ENCODE results near the gene ARFGEF2. TPM values are rescaled to one million over a fixed set of nuclear protein-coding genes. Genes with fewer than 3 reads are reported as not detected.

Gene ARFGEF2
- total RNA-seq, 1 experiment from 2014 or later: 22.2 TPM

- TF ChIP-seq, protein P1, sequence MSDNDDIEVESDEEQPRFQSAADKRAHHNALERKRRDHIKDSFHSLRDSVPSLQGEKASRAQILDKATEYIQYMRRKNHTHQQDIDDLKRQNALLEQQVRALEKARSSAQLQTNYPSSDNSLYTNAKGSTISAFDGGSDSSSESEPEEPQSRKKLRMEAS (IDR thresholded peaks at IDR 0.05): no peak
- TF ChIP-seq FOSL1 (IDR thresholded peaks at IDR 0.05; ENCODE audit: low read depth) (no peak), CEBPB (IDR thresholded peaks at IDR 0.05; ENCODE audit: low read depth) (no peak), JUND (IDR thresholded peaks at IDR 0.05) (no peak), ATF3 (IDR thresholded peaks at IDR 0.05) (no peak), EZH2 (IDR thresholded peaks at IDR 0.05) (no peak)
- TF ChIP-seq, protein P2, sequence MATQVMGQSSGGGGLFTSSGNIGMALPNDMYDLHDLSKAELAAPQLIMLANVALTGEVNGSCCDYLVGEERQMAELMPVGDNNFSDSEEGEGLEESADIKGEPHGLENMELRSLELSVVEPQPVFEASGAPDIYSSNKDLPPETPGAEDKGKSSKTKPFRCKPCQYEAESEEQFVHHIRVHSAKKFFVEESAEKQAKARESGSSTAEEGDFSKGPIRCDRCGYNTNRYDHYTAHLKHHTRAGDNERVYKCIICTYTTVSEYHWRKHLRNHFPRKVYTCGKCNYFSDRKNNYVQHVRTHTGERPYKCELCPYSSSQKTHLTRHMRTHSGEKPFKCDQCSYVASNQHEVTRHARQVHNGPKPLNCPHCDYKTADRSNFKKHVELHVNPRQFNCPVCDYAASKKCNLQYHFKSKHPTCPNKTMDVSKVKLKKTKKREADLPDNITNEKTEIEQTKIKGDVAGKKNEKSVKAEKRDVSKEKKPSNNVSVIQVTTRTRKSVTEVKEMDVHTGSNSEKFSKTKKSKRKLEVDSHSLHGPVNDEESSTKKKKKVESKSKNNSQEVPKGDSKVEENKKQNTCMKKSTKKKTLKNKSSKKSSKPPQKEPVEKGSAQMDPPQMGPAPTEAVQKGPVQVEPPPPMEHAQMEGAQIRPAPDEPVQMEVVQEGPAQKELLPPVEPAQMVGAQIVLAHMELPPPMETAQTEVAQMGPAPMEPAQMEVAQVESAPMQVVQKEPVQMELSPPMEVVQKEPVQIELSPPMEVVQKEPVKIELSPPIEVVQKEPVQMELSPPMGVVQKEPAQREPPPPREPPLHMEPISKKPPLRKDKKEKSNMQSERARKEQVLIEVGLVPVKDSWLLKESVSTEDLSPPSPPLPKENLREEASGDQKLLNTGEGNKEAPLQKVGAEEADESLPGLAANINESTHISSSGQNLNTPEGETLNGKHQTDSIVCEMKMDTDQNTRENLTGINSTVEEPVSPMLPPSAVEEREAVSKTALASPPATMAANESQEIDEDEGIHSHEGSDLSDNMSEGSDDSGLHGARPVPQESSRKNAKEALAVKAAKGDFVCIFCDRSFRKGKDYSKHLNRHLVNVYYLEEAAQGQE (IDR thresholded peaks at IDR 0.05; ENCODE audit: low read depth): no peak
- no TSS peak for BruUV-seq (replicated peaks)
- POLR2A ChIA-PET: no interaction called here
Measured at GRCh38 chr20:48912065-48912464, 9.4 kb upstream of the ARFGEF2 start.

More at GRCh38 chr20:48912065-48912464, 9.4 kb upstream of the ARFGEF2 start:
- RAD21 ChIA-PET (ENCODE audit: low non-redundant PET in 1 of 2, low total read pairs in 2 of 2, uncharacterized antibody in 2 of 2, unreplicated experiment in 2 of 2): interaction anchor here in 1 of 2 experiments (0.9 kb wide), 1 partner anchor 254 kb away, joined by 3 read pairs; no protein-coding TSS in a partner anchor
- CTCF ChIA-PET: no interaction called here
- Histone ChIP-seq H3K4me1 (ENCODE audit: control insufficient read depth in 1 of 2, insufficient read depth in 2 of 2, low read length in 2 of 2) (no peaks in the 10 kb centered on the region), H3K9ac (ENCODE audit: low read length) (no peak overlapping the region), H3K36me3 (ENCODE audit: control insufficient read depth in 1 of 2, insufficient read depth in 2 of 2, low read length in 2 of 2) (no peaks in the 10 kb centered on the region), H3K4me3 (replicated peaks in 1 of 2; ENCODE audit: low read depth in 1 of 2, low read length in 2 of 2) (no peak overlapping the region), H3K9me2 (ENCODE audit: insufficient read depth) (no peaks in the 10 kb centered on the region), H4K20me1 (ENCODE audit: insufficient read depth) (no peaks in the 10 kb centered on the region), H2AFZ (ENCODE audit: low read depth, low read length, poor library complexity, severe bottlenecking) (no peak overlapping the region), H3K27ac (ENCODE audit: low read depth, low read length) (no peak overlapping the region), H3K79me2 (ENCODE audit: insufficient read depth, low read length) (no peaks in the 10 kb centered on the region), H3K27me3 (ENCODE audit: insufficient read depth, low read length) (no peaks in the 10 kb centered on the region), H3K4me2 (ENCODE audit: low read length) (no peak overlapping the region), H3K9me3 (ENCODE audit: control insufficient read depth in 1 of 2, insufficient read depth in 1 of 2, low read depth in 1 of 2, low read length in 2 of 2) (no peaks in the 10 kb centered on the region)
- DNase-seq (ENCODE audit: low read depth, low spot score): no peak
- intact Hi-C loops (cut with micrococcal nuclease): no loop called here
- no peak for ATAC-seq
